Subcutaneous preadipocyte (primary cell): ENCODE data around the gene CDT1. TPM values are rescaled to one million over a fixed set of nuclear protein-coding genes. Genes with fewer than 3 reads are reported as not detected.

ENCODE experiments used
- total RNA-seq: library from RNA; depleted of rRNA; stranded (reverse); fragments of >200 nt; gene quantifications from 2 replicates; pipeline ENCODE4 v1.2.3, GENCODE V29; 2012

The CDT1 gene
- total RNA-seq, result 16.5 and 27.0 TPM in 2 replicates

DNA sequence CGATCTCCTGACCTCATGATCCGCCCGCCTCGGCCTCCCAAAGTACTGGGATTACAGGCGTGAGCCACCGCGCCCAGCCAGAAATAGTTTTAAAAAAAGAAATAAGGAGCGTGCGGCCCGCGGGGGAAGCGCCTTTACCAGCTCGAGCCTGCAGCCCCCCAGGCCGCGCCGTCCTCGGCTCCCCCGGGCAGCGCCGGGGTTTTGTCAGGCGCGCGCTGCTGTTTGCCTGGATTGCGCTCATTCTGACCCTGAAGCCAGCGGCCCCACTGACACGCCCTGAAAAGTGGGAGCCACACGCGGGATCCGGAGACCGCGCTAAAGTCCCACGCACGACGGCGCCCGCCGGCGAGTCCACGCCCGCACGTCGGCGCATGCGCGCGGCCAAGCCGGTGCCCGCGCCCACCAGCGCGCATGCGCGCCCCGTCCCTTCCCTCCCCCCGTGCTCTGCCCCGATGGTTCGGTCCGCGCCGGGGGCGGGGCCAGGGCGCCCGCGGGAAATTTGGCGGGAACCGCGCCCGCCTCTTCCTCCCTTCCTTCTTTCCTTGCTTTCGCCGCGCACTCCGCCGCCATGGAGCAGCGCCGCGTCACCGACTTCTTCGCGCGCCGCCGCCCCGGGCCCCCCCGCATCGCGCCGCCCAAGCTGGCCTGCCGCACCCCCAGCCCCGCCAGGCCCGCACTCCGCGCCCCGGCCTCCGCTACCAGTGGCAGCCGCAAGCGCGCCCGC lies at the start of gene CDT1:
CDT1 (plus strand) TSS at position 526 of the 724 bp plus-strand sequence; CDS start at position 569, 43 bp downstream.

GRCh38 chr16:88785106-88785924 lies 18.3 kb upstream of the CDT1 start, which contains the start of gene PIEZO1:
Gene PIEZO1 (minus strand): TSS chr16:88785220. CDS start chr16:88784964, 256 bp downstream.

GRCh38 chr16:88811769-88812512 lies 8.4 kb downstream of the CDT1 start, which contains the start of gene APRT:
Gene APRT (minus strand): TSS chr16:88811928. CDS start chr16:88811899, 29 bp downstream.

DNA sequence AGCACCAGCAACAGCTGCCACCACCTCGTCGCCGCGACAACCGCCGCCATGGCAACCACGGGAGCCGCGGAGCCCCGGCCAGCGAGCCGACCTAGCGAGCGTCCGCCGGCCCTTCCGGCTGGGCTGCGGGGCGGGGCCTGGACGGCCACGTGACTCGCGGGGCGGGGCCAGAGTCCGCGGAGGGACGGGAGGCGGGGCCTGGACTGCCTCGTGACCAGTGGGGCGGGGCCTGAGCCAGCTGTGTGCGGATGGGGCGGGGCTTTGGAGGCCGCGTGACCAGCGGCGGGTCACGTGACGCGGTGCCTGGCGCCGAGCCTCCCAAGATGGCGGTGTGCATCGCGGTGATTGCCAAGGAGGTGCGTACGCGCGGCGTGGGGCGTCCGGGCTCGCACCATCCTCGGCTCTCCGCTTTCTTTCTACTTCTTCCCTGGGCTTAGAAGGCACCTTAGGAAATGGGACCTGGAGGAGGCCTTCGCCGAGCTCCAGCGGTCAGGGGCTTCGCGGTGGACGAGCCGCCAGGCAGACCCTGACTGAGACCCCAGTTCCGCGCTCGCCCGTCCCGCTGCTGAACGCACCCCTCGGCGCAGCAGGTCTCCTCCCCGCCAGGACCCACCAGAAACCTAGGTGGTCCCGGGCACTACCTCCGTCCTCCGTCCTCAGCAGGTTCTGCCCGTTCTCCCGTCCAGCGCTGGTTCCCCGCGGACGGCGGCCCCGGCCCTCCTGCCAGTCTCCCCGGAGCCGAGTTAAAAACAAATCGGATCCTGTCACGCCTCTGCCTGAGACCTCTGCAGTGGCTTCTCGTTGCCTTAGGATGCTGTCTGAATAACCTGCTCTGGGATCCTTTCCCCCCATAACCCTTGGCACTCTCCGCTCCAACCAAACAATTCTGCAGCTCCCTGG lies 53.5 kb downstream of the CDT1 start, which contains the start of the genes GALNS and TRAPPC2L:
GALNS (minus strand) TSS at position 120 of the 900 bp plus-strand sequence; CDS start at position 50, 70 bp downstream.
TRAPPC2L (plus strand) TSS at position 300 of the 900 bp plus-strand sequence; CDS start at position 324, 24 bp downstream.

Other genes starting within 250 kb of the CDT1 start
- 12.9 and 21.3 TPM in 2 replicates for gene ZC3H18, start 233.4 kb upstream of the CDT1 start, total RNA-seq
- not detected in 2 replicates for gene IL17C, start 165.2 kb upstream of the CDT1 start, total RNA-seq
- 31.6 and 59.8 TPM in 2 replicates for gene CYBA, start 152.7 kb upstream of the CDT1 start, total RNA-seq
- gene MVD, start 140.7 kb upstream of the CDT1 start, total RNA-seq, result 123 and 139 TPM in 2 replicates
- not detected in 2 replicates for gene SNAI3, start 117.3 kb upstream of the CDT1 start, total RNA-seq
- gene RNF166, start 97.4 kb upstream of the CDT1 start, total RNA-seq, result 8.5 and 12.7 TPM in 2 replicates
- 20.6 and 29.5 TPM in 2 replicates for gene CTU2, start 97.3 kb upstream of the CDT1 start, total RNA-seq
- 213 and 214 TPM in 2 replicates for gene PIEZO1, start 18.6 kb upstream of the CDT1 start, total RNA-seq
- gene APRT, start 8.1 kb downstream of the CDT1 start, total RNA-seq, result 72.3 and 102 TPM in 2 replicates
- 25.4 and 30.5 TPM in 2 replicates for gene GALNS, start 53.2 kb downstream of the CDT1 start, total RNA-seq
- gene TRAPPC2L, start 53.3 kb downstream of the CDT1 start, total RNA-seq, result 54.9 and 66.1 TPM in 2 replicates
- not detected in 2 replicates for gene PABPN1L, start 62.9 kb downstream of the CDT1 start, total RNA-seq
- gene CBFA2T3, start 173.4 kb downstream of the CDT1 start, total RNA-seq, result not detected in 2 replicates